ENCODE results near the gene PGP.

DNA sequence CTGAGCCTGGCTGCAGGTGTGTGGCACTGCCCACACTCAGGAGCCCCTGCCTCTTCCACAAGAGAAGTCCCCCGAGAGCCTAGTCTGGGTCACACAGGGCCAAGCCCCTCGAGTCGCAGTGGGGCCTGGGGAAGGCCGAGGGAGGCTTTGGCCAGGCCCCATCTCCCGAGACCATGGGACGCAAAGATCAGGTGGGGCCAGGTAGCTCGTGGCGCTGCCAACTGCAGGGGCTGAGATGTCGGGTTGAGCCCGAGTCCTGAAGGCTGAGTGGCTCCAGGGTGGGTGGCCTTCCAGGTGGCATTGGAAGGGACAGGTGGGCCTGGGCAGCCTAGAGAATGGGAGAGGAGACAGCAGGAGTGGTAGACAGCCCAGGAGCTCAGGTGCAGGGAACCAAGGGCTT lies 52.7 kb downstream of the PGP start:
- TF ChIP-seq, protein P1, sequence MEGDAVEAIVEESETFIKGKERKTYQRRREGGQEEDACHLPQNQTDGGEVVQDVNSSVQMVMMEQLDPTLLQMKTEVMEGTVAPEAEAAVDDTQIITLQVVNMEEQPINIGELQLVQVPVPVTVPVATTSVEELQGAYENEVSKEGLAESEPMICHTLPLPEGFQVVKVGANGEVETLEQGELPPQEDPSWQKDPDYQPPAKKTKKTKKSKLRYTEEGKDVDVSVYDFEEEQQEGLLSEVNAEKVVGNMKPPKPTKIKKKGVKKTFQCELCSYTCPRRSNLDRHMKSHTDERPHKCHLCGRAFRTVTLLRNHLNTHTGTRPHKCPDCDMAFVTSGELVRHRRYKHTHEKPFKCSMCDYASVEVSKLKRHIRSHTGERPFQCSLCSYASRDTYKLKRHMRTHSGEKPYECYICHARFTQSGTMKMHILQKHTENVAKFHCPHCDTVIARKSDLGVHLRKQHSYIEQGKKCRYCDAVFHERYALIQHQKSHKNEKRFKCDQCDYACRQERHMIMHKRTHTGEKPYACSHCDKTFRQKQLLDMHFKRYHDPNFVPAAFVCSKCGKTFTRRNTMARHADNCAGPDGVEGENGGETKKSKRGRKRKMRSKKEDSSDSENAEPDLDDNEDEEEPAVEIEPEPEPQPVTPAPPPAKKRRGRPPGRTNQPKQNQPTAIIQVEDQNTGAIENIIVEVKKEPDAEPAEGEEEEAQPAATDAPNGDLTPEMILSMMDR (conservative IDR thresholded peaks at IDR 0.05; ENCODE audit: low read depth, low read length): no peak
- no peak for TF ChIP-seq MAFK (IDR thresholded peaks at IDR 0.05; ENCODE audit: low read depth, low read length)
- TF ChIP-seq, protein P2, sequence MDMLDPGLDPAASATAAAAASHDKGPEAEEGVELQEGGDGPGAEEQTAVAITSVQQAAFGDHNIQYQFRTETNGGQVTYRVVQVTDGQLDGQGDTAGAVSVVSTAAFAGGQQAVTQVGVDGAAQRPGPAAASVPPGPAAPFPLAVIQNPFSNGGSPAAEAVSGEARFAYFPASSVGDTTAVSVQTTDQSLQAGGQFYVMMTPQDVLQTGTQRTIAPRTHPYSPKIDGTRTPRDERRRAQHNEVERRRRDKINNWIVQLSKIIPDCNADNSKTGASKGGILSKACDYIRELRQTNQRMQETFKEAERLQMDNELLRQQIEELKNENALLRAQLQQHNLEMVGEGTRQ (IDR thresholded peaks at IDR 0.05; ENCODE audit: low read depth, low read length): no peak
- TF ChIP-seq MAZ (IDR thresholded peaks at IDR 0.05; ENCODE audit: borderline replicate concordance, low read depth, low read length): no peak
- no peak for TF ChIP-seq SMC3 (IDR thresholded peaks at IDR 0.05; ENCODE audit: low read depth, low read length)
- TF ChIP-seq RFX5 (IDR thresholded peaks at IDR 0.05; ENCODE audit: low read depth, low read length): no peak
- TF ChIP-seq FOS (IDR thresholded peaks at IDR 0.05; ENCODE audit: low read depth, low read length): no peak
